Body of pancreas (tissue), 4 donors: Measurements from ENCODE around the gene DAPK1. TPM values are rescaled to one million over a fixed set of nuclear protein-coding genes. Genes with fewer than 3 reads are reported as not detected.

Source experiments
- ATAC-seq: fragments of 150-250 bp; one replicate; pipeline ENCODE4 v1.9.1; 2016
- DNase-seq, 4 donors: peaks; one replicate each; pipeline ENCODE4 v3.0.0-alpha.2; 2019
- H3K27ac ChIP-seq, 4 donors: fragments of 200-600 bp; sonication (generic); 1 replicate in 3 of 4; 2 replicates in 1 of 4; pipeline versions ENCODE4 v1.5.1 to v1.6.1; 2016 to 2019; ENCODE audit warnings: mild to moderate bottlenecking in 1 of 4, mixed read lengths in 1 of 4, moderate library complexity in 1 of 4
- H3K27me3 ChIP-seq, 2 donors: fragments of 200-600 bp; sonication (generic); one replicate each; pipeline ENCODE4 v1.6.0; 2016; ENCODE audit warnings: mild to moderate bottlenecking in 1 of 2
- H3K36me3 ChIP-seq, 2 donors: fragments of 200-600 bp; sonication (generic); replicated peaks in 1 of 2; 2 replicates each; pipeline ENCODE4 v1.5.1; 2016; ENCODE audit warnings: low read depth in 2 of 2; ENCODE audit not compliant: insufficient read depth in 1 of 2
- H3K4me1 ChIP-seq: fragments of 200-600 bp; sonication (generic); one replicate; pipeline ENCODE4 v1.6.0; 2016
- H3K4me3 ChIP-seq, 2 donors: fragments of 200-600 bp; sonication (generic); 1 replicate in 1 of 2; 2 replicates in 1 of 2; pipeline ENCODE4 v1.5.1; 2016 to 2019
- H3K9me3 ChIP-seq, 3 donors: fragments of 200-600 bp; sonication (generic); 1 replicate in 2 of 3; 2 replicates in 1 of 3; pipeline ENCODE4 v1.5.1; 2016
- POLR2A ChIP-seq, 3 donors: fragments of 450-650 bp; IDR thresholded peaks; one replicate each; pipeline ENCODE4 v1.6.1; 2016; ENCODE audit warnings: antibody characterized with exemption in 3 of 3, mild to moderate bottlenecking in 2 of 3
- WGBS, 2 donors: methylation state at CpG; one replicate each; pipeline ENCODE4 v1.1.5; 2017; 5-methylcytosine and 5-hydroxymethylcytosine counted together
- intact Hi-C: fragments of 100-400 bp; cut with DNase I; formaldehyde crosslinking; loops from one replicate; pipeline ENCODE4 v1.15.1; 2023
- total RNA-seq, 2 donors: library from RNA; depleted of rRNA; stranded (reverse); fragments of >200 nt; gene quantifications; one replicate each; pipeline ENCODE4 v1.1.0, GENCODE V29; 2016
- TF ChIP-seq, protein P1 (sequence below), 7 experiments: fragments of 450-650 bp in 4 of 7; fragments of 200-600 bp in 3 of 7; sonication (generic) in 3 of 7; IDR thresholded peaks; one replicate each; pipeline ENCODE4 v1.5.1; 2016 to 2019; ENCODE audit warnings: antibody characterized with exemption in 7 of 7

The DAPK1 gene
- total RNA-seq, 2 donors from 2014 or later: 79.6 to 152 TPM

DNA sequence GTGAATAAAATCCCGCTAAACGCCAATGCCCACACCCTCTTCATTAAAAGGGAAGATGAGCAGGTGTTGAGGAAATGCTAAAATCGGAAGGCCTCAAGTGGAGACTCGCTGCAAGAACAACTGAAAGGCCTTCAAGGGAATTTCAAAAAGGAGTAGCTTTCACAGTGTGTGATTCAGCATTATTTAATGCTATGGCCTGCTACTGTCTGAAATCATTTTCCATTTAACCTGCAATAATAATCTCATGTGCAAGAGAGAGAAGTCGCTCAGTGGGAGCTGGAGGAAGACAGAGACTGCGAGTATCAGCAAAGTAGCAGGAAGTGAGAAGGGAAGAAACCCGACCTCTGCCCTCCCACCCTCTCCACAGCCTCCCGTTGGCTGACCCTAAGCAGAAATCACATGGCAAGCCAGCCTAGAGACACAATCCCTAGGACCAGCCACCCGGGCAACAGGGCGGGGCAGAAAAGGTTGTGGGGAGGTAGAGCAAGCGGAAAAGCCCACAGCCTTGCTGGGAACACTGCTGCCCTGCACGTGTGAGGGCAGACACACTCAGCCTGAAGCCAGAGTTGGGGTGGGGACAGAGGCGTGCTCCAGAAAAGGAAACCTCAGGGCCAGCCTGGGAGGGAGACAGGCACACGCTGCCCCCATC, 188.3 kb downstream of the DAPK1 start:
- no peak for TF ChIP-seq POLR2A (IDR thresholded peaks at IDR 0.05)
- TF ChIP-seq, protein P1, sequence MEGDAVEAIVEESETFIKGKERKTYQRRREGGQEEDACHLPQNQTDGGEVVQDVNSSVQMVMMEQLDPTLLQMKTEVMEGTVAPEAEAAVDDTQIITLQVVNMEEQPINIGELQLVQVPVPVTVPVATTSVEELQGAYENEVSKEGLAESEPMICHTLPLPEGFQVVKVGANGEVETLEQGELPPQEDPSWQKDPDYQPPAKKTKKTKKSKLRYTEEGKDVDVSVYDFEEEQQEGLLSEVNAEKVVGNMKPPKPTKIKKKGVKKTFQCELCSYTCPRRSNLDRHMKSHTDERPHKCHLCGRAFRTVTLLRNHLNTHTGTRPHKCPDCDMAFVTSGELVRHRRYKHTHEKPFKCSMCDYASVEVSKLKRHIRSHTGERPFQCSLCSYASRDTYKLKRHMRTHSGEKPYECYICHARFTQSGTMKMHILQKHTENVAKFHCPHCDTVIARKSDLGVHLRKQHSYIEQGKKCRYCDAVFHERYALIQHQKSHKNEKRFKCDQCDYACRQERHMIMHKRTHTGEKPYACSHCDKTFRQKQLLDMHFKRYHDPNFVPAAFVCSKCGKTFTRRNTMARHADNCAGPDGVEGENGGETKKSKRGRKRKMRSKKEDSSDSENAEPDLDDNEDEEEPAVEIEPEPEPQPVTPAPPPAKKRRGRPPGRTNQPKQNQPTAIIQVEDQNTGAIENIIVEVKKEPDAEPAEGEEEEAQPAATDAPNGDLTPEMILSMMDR (IDR thresholded peaks at IDR 0.05): no peak
- Histone ChIP-seq H3K9me3 (no peaks in the 10 kb centered on the region), H3K27ac (peak overlapping the region in 1 of 4 donors; percentile 42), H3K4me3 (no peak overlapping the region), H3K4me1 (peaks cover 35% of the 10 kb centered on the region), H3K27me3 (no peaks in the 10 kb centered on the region), H3K36me3 (peaks cover 7 to 11% of the 10 kb centered on the region in 2 donors)
- ATAC-seq (no peak), DNase-seq (peak in 1 of 4 donors; percentile 51)
- WGBS, 2 donors: 73 to 80% methylated on average over 14 of the region's 14 CpGs
- intact Hi-C loops: no loop called here

DNA sequence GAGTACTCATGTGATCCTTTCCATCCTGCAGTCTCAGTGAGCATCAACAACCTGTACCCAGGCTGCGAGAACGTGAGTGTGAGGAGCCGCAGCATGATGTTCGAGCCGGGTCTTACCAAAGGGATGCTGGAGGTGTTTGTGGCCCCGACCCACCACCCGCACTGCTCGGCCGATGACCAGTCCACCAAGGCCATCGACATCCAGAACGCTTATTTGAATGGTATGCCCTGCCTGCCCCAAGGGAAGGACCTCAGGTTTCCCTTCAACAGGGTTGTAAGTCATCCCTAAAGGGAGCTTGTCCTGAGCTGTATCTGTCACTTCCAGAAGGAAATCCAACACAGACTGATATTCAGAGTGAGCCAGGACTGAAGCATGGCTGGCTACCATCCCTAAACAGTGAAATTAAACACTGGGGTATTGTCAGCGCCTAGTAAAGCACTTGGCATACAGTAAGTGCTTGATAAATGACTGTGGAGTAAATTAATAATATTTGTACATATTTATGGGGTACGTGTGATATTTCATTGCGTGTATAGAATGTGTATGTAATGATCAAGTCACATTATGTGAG, 188.9 kb downstream of the DAPK1 start:
- ATAC-seq: no peak
- intact Hi-C loops: no loop called here
- WGBS, 2 donors: 93 to 96% methylated on average over 14 of the region's 14 CpGs
- Histone ChIP-seq H3K27me3 (no peaks in the 10 kb centered on the region), H3K36me3 (peaks cover 7 to 9% of the 10 kb centered on the region in 2 donors), H3K9me3 (no peaks in the 10 kb centered on the region), H3K4me1 (peaks cover 32% of the 10 kb centered on the region), H3K4me3 (no peak overlapping the region), H3K27ac (no peak overlapping the region)
- TF ChIP-seq POLR2A (IDR thresholded peaks at IDR 0.05): no peak
- TF ChIP-seq, protein P1 (IDR thresholded peaks at IDR 0.05): no peak
- DNase-seq: no peak

DNA sequence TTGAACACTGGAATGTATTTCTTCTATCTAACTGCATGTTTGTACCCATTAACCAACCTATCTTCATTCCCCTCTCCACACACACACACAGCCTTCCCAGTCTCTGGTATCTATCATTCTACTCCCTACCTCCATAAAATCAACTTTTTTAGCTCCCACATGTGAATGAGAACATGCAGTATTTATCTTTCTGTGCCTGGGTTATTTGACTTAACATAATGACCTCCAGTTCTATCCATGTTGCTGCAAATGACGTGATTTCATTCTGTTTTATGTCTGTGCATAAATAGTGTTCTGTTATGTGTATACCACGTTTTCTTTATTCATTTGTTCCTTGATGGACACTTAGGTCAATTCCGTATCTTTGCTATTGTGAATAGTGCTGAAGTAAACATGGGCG, 189.5 kb downstream of the DAPK1 start:
- no peaks in the 10 kb centered on the region for H3K9me3 ChIP-seq
- peaks cover 26% of the 10 kb centered on the region for H3K4me1 ChIP-seq
- WGBS, 2 donors: 71 to 87% methylated on average over 4 of the region's 4 CpGs
- no peak overlapping the region for H3K4me3 ChIP-seq
- no peak for TF ChIP-seq POLR2A (IDR thresholded peaks at IDR 0.05)
- TF ChIP-seq, protein P1 (IDR thresholded peaks at IDR 0.05): no peak
- intact Hi-C loops: no loop called here
- H3K36me3 ChIP-seq: peaks cover 7% of the 10 kb centered on the region in 2 donors
- no peaks in the 10 kb centered on the region for H3K27me3 ChIP-seq
- no peak overlapping the region for H3K27ac ChIP-seq
- ATAC-seq (no peak), DNase-seq (no peak)

DNA sequence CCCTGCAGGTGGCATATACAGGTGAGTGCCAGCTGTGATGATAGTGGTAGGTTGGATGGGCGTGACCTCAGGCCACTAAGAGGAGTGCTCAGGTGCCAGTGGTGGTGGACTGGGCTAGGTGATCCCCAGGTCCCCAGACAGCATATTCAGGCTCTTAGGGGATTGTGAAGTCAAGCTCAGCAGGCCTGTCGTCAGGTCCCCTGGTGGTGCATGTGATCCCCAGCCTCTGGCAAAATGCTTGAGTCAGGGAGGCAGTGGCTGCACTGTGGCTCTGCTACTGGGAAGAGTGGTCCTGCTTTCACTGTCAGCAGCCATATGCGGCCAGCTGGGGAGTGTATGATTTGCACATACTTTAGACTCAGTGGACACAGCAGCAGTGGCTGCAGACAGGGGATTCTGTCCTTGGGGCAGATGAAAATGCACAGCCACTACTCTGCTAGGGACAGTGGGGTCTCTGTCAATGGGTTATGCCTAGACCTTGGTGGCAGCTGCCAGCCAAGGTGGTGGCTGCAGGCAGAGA, 196.6 kb downstream of the DAPK1 start:
- Histone ChIP-seq H3K36me3 (peaks cover 5 to 16% of the 10 kb centered on the region in 2 donors), H3K27me3 (no peaks in the 10 kb centered on the region), H3K27ac (no peak overlapping the region), H3K9me3 (no peaks in the 10 kb centered on the region), H3K4me1 (no peaks in the 10 kb centered on the region), H3K4me3 (no peak overlapping the region)
- 87 to 97% methylated on average over 2 to 3 of the region's 3 CpGs for WGBS, 2 donors
- no peak for TF ChIP-seq POLR2A (IDR thresholded peaks at IDR 0.05)
- TF ChIP-seq, protein P1 (IDR thresholded peaks at IDR 0.05): no peak
- DNase-seq (no peak), ATAC-seq (no peak)
- intact Hi-C loops: no loop called here
